SU-DHL-6 (cell line): Measurements from ENCODE around the gene PCDHGB2.
"Not testable (repeated sequence)": the region's sequence is repeated elsewhere in the genome, so short reads cannot be mapped to it uniquely, and the experiment has no call there.

Experiments
- H2AFZ ChIP-seq: fragments of 200-600 bp; sonication (generic); 2 replicates; pipeline ENCODE4 v1.6.1; 2014; ENCODE audit warnings: low read depth, mild to moderate bottlenecking, moderate library complexity, mixed read lengths, antibody characterized with exemption, low read length; ENCODE audit not compliant: severe bottlenecking
- H3F3A ChIP-seq: fragments of 200-600 bp; shearing (Covaris generic); 2 replicates; pipeline ENCODE4 v1.6.0; 2016; ENCODE audit warnings: antibody characterized with exemption, mild to moderate bottlenecking; ENCODE audit not compliant: insufficient read depth
- H3K27ac ChIP-seq: fragments of 200-600 bp; sonication (generic); 2 replicates; pipeline ENCODE4 v1.5.1; 2016; ENCODE audit warnings: low read depth, mild to moderate bottlenecking, low read length, moderate library complexity, mixed read lengths
- H3K27me3 ChIP-seq: fragments of 200-600 bp; sonication (generic), shearing (Covaris generic); 2 replicates; pipeline ENCODE4 v1.6.0; 2014; ENCODE audit warnings: mild to moderate bottlenecking, low read length
- H3K36me3 ChIP-seq: fragments of 200-600 bp; sonication (generic); 2 replicates; pipeline ENCODE4 v1.6.1; 2014; ENCODE audit warnings: mild to moderate bottlenecking, low read length, mixed read lengths
- H3K4me2 ChIP-seq: fragments of 300-600, 200-600 bp; shearing (Covaris generic), sonication (generic); 2 replicates; pipeline ENCODE4 v1.6.0; 2014; ENCODE audit warnings: low read length, low read depth, mild to moderate bottlenecking; ENCODE audit not compliant: poor library complexity, severe bottlenecking
- H3K4me3 ChIP-seq: fragments of 200-600 bp; sonication (generic); 2 replicates; pipeline ENCODE4 v1.5.1; 2014; ENCODE audit warnings: antibody characterized with exemption, low read length, mild to moderate bottlenecking, mixed read lengths; ENCODE audit not compliant: insufficient read depth, poor library complexity, severe bottlenecking
- H3K79me2 ChIP-seq: fragments of 200-600 bp; sonication (generic); 2 replicates; pipeline ENCODE4 v1.6.1; 2014; ENCODE audit warnings: mild to moderate bottlenecking, low read length, moderate library complexity; ENCODE audit not compliant: insufficient read depth
- H3K9ac ChIP-seq: fragments of 200-600 bp; sonication (generic); 2 replicates; pipeline ENCODE4 v1.7.0; 2014; ENCODE audit warnings: mild to moderate bottlenecking, low read length
- H3K9me2 ChIP-seq: fragments of 200-600 bp; sonication (generic); replicated peaks from 2 replicates; pipeline ENCODE4 v1.6.1; 2014; ENCODE audit warnings: low read length; ENCODE audit not compliant: insufficient read depth
- H3K9me3 ChIP-seq: fragments of 200-600 bp; sonication (generic); 2 replicates; pipeline ENCODE4 v1.6.1; 2014; ENCODE audit warnings: low read length, mixed read lengths; ENCODE audit not compliant: insufficient read depth
- H4K20me1 ChIP-seq: fragments of 200-600 bp; sonication (generic); 2 replicates; pipeline ENCODE4 v1.6.1; 2014; ENCODE audit warnings: low read depth, mild to moderate bottlenecking, antibody characterized with exemption, low read length, moderate library complexity, mixed read lengths
- CTCF ChIP-seq: fragments of 200-600 bp; sonication (generic); IDR thresholded peaks from one replicate; pipeline ENCODE4 v1.5.1; 2017; ENCODE audit warnings: antibody characterized with exemption, mild to moderate bottlenecking, low read length, moderate library complexity; ENCODE audit not compliant: insufficient read depth, poor library complexity, severe bottlenecking
- EZH2phosphoT487 ChIP-seq: fragments of 200-600 bp; sonication (generic), shearing (Covaris generic); conservative IDR thresholded peaks from 2 replicates; pipeline ENCODE4 v1.6.1; 2018; ENCODE audit warnings: mild to moderate bottlenecking, antibody characterized with exemption, low read length, moderate library complexity, mixed read lengths

The PCDHGB2 gene

DNA sequence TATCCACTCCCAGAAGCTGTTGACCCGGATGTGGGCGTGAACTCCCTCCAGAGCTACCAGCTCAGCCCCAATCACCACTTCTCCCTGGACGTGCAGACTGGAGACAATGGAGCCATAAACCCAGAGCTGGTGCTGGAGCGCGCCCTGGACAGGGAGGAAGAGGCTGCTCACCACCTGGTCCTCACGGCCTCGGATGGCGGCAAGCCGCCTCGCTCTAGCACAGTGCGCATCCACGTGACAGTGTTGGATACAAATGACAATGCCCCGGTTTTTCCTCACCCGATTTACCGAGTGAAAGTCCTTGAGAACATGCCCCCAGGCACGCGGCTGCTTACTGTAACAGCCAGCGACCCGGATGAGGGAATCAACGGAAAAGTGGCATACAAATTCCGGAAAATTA is 33.5 kb downstream of the PCDHGB2 start:
- no peak overlapping the region for H2AFZ ChIP-seq
- no peaks in the 10 kb centered on the region; the same call in 1 of the 2 replicates for H3K9me3 ChIP-seq
- no peaks in the 10 kb centered on the region for H3K79me2 ChIP-seq
- TF ChIP-seq EZH2phosphoT487 (no peak), CTCF (no peak)
- no peak overlapping the region for H3K4me2 ChIP-seq
- no peaks in the 10 kb centered on the region for H3K27me3 ChIP-seq
- no peaks in the 10 kb centered on the region for H3K36me3 ChIP-seq
- no peaks in the 10 kb centered on the region for H4K20me1 ChIP-seq
- H3K9me2 ChIP-seq = no peaks in the 10 kb centered on the region
- H3K9ac ChIP-seq = no peak overlapping the region
- H3K4me3 ChIP-seq = no peak overlapping the region
- no peak overlapping the region for H3K27ac ChIP-seq
- no peaks in the 10 kb centered on the region; the same call in none of the 2 replicates for H3F3A ChIP-seq

- H3K4me3 ChIP-seq, H3K36me3 ChIP-seq, H3K4me2 ChIP-seq, H2AFZ ChIP-seq, H3F3A ChIP-seq, H4K20me1 ChIP-seq, H3K27ac ChIP-seq, H3K27me3 ChIP-seq, H3K9me2 ChIP-seq, H3K79me2 ChIP-seq, H3K9ac ChIP-seq: not testable (repeated sequence)
- H3K9me3 ChIP-seq = peaks cover 12% of the 10 kb centered on the region; the same call in 1 of the 2 replicates
Measured at GRCh38 chr5:141394401-141395187, 34.8 kb downstream of the PCDHGB2 start.

DNA sequence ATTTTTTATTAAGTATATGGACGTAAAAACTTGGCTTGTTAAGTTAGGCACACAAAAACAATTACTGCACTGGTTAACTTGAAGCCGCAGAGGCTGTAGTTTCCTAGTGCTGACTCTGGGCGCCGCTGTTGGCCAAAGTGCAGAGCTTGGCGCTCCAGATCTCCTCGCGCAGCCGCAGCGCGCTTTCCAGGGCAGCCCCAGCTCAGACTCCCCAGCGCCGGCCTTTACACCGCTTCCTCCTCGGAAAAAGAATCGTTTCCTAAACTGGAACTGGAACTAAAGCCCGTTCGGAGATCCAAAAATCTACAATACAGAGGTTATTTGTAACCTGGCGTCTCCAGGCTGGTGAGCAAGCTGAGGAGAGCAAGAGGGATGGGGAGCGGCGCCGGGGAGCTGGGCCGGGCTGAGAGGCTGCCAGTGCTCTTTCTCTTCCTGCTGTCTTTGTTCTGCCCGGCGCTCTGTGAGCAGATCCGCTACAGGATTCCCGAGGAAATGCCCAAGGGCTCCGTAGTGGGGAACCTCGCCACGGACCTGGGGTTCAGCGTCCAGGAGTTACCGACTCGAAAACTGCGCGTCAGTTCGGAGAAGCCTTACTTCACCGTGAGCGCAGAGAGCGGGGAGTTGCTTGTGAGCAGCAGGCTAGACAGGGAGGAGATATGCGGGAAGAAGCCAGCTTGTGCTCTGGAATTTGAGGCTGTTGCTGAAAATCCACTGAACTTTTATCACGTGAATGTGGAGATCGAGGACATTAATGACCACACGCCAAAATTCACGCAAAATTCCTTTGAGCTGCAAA is 38.2 kb downstream of the PCDHGB2 start, which contains the start of gene PCDHGB5:
Gene PCDHGB5 (plus strand): TSS at position 192 of the 796 bp plus-strand sequence. CDS start 181 bp downstream, at position 373.
- not testable (repeated sequence) for H2AFZ ChIP-seq, H3K27me3 ChIP-seq, H3F3A ChIP-seq, H3K27ac ChIP-seq, H3K9ac ChIP-seq, H3K79me2 ChIP-seq, H4K20me1 ChIP-seq, H3K9me2 ChIP-seq
- Histone ChIP-seq H3K36me3 (peaks cover 10% of the 10 kb centered on the region; the same call in 1 of the 2 replicates), H3K4me2 (peak within 1 kb of the TSS; percentile 26), H3K4me3 (peak within 1 kb of the TSS; percentile 35), H3K9me3 (peaks cover 21% of the 10 kb centered on the region; the same call in 1 of the 2 replicates)
- TF ChIP-seq CTCF = peak; percentile 13
